GM23248 (cell line): ENCODE data around the gene CITED4. TPM values are rescaled to one million over a fixed set of nuclear protein-coding genes. Genes with fewer than 3 reads are reported as not detected.
A peak's percentile ranks its signal among the peaks of the same experiment; 100 is the strongest.

Experiments used
- DNase-seq: peaks from one replicate; pipeline ENCODE4 v3.0.0-alpha.2; 2015
- H2AFZ ChIP-seq: fragments of 200-600 bp; sonication (generic); 2 replicates; pipeline ENCODE4 v1.6.1; 2016; ENCODE audit warnings: antibody characterized with exemption
- H3F3A ChIP-seq: fragments of 200-600 bp; sonication (generic); 2 replicates; pipeline ENCODE4 v1.6.1; 2016; ENCODE audit warnings: mild to moderate bottlenecking, antibody characterized with exemption, mixed run types; ENCODE audit not compliant: insufficient read depth
- H3K27ac ChIP-seq: fragments of 200-600 bp; sonication (generic); 2 replicates; pipeline ENCODE4 v1.5.1; 2016; ENCODE audit warnings: mild to moderate bottlenecking
- H3K27me3 ChIP-seq: fragments of 200-600 bp; sonication (generic); replicated peaks from 2 replicates; pipeline ENCODE4 v1.6.1; 2016; ENCODE audit warnings: mild to moderate bottlenecking; ENCODE audit not compliant: insufficient read depth
- H3K36me3 ChIP-seq: fragments of 200-600 bp; sonication (generic); 2 replicates; pipeline ENCODE4 v1.6.1; 2016; ENCODE audit warnings: low read depth, mild to moderate bottlenecking
- H3K4me1 ChIP-seq: fragments of 200-600 bp; sonication (generic); 2 replicates; pipeline ENCODE4 v1.6.1; 2016; ENCODE audit warnings: mild to moderate bottlenecking; ENCODE audit not compliant: insufficient read depth
- H3K4me2 ChIP-seq: fragments of 200-600 bp; sonication (generic); one replicate; pipeline ENCODE4 v1.6.1; 2016; ENCODE audit warnings: mild to moderate bottlenecking; ENCODE audit not compliant: unreplicated experiment
- H3K4me3 ChIP-seq: fragments of 200-600 bp; sonication (generic); 2 replicates; pipeline ENCODE4 v1.5.1; 2016; ENCODE audit warnings: mild to moderate bottlenecking
- H3K79me2 ChIP-seq: fragments of 200-600 bp; sonication (generic); 2 replicates; pipeline ENCODE4 v1.6.1; 2016; ENCODE audit warnings: mild to moderate bottlenecking; ENCODE audit not compliant: insufficient read depth
- H3K9ac ChIP-seq: fragments of 200-600 bp; sonication (generic); 2 replicates; pipeline ENCODE4 v1.6.1; 2016; ENCODE audit warnings: mild to moderate bottlenecking
- H3K9me2 ChIP-seq: fragments of 200-600 bp; sonication (generic); 2 replicates; pipeline ENCODE4 v1.6.1; 2016; ENCODE audit warnings: mixed run types, mild to moderate bottlenecking, moderate library complexity; ENCODE audit not compliant: insufficient read depth
- H3K9me3 ChIP-seq: fragments of 200-600 bp; sonication (generic); one replicate; pipeline ENCODE4 v1.6.1; 2017; ENCODE audit warnings: low read depth
- H4K20me1 ChIP-seq: fragments of 200-600 bp; sonication (generic); 2 replicates; pipeline ENCODE4 v1.6.0; 2016; ENCODE audit not compliant: insufficient read depth
- EZH2 ChIP-seq: fragments of 200-600 bp; sonication (generic); IDR thresholded peaks from 2 replicates; pipeline ENCODE4 v1.6.1; 2018; ENCODE audit warnings: antibody characterized with exemption, mild to moderate bottlenecking; ENCODE audit not compliant: insufficient read depth, poor library complexity, severe bottlenecking
- EZH2phosphoT487 ChIP-seq: fragments of 200-600 bp; sonication (generic); IDR thresholded peaks from 2 replicates; pipeline ENCODE4 v1.6.1; 2018; ENCODE audit warnings: antibody characterized with exemption, moderate library complexity, mild to moderate bottlenecking, low read depth; ENCODE audit not compliant: insufficient read depth
- WGBS, 2 experiments: methylation state at CpG; one replicate each; pipeline ENCODE4 v1.1.6; 2015 to 2017; ENCODE audit warnings: low lambda C conversion rate in 2 of 2, low coverage in 1 of 2; ENCODE audit errors: missing lambda C conversion rate in 2 of 2; 5-methylcytosine and 5-hydroxymethylcytosine counted together
- in situ Hi-C: fragments of 300-500 bp; cut with MboI; formaldehyde crosslinking; loops from 2 replicates; pipeline ENCODE4 v1.15.0; 2020
- polyA plus RNA-seq: library from polyadenylated mRNA; unstranded; fragments of >200 nt; fragmentation: Nextera tagmentation; extraction: Ambion mirVana; gene quantifications from 2 replicates; pipeline ENCODE4 v1.2.1, GENCODE V29; 2016
- total RNA-seq: library from RNA; depleted of rRNA; stranded (reverse); fragments of >200 nt; shearing (Covaris generic); gene quantifications from 2 replicates; pipeline ENCODE4 v1.2.3, GENCODE V29; 2014

CITED4 gene
- total and polyA plus RNA-seq, 2 experiments from 2014 or later: not detected

- H3K9me3 ChIP-seq: no peaks in the 10 kb centered on the region
- no peak overlapping the region for H3K9ac ChIP-seq
- H3K36me3 ChIP-seq: no peaks in the 10 kb centered on the region
- WGBS, 2 experiments: 64 to 66% methylated on average over 5 of the region's 5 CpGs
- no peaks in the 10 kb centered on the region for H3K79me2 ChIP-seq
- no peak overlapping the region for H3K27ac ChIP-seq
- no peak for DNase-seq
- H2AFZ ChIP-seq: no peak overlapping the region
- no peaks in the 10 kb centered on the region for H3K9me2 ChIP-seq
- H3F3A ChIP-seq: no peaks in the 10 kb centered on the region
- no peaks in the 10 kb centered on the region for H4K20me1 ChIP-seq
- H3K27me3 ChIP-seq: peaks cover 8% of the 10 kb centered on the region; the same call in 1 of the 2 replicates
- in situ Hi-C loops: no loop called here
- no peak overlapping the region for H3K4me3 ChIP-seq
- no peaks in the 10 kb centered on the region for H3K4me1 ChIP-seq
- no peak overlapping the region for H3K4me2 ChIP-seq
- TF ChIP-seq EZH2: no peak
- no peak for TF ChIP-seq EZH2phosphoT487
Measured at GRCh38 chr1:40825996-40826395, 36.2 kb downstream of the CITED4 start.

DNA sequence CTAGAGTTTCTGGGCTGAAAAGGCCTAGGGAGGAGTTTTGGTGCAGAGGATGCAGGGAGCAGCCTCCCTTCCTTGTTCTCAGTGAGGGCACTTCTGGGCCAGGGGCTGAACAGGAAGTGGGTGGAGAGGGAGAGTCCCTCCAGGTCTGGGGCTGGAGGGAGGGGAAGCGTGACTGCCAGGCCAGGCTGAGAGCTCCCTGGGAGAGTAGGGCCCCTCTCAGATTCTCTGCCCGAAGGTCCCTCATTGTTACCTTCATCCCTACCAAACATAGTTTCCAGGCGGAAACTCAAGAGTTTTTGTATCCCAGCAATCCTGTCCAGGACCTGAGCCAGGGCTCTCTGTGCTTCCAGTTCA lies 36.8 kb downstream of the CITED4 start:
- H3K27me3 ChIP-seq: peaks cover 8% of the 10 kb centered on the region; the same call in 1 of the 2 replicates
- H4K20me1 ChIP-seq: no peaks in the 10 kb centered on the region
- in situ Hi-C loops: no loop called here
- H3K27ac ChIP-seq: no peak overlapping the region
- DNase-seq: no peak
- H2AFZ ChIP-seq: no peak overlapping the region
- no peak overlapping the region for H3K9ac ChIP-seq
- no peaks in the 10 kb centered on the region for H3K36me3 ChIP-seq
- H3K9me2 ChIP-seq: no peaks in the 10 kb centered on the region
- 84 to 100% methylated on average over 3 of the region's 3 CpGs for whole genome bisulfite sequencing, 2 experiments
- no peaks in the 10 kb centered on the region for H3K79me2 ChIP-seq
- H3K4me3 ChIP-seq: no peak overlapping the region
- H3K9me3 ChIP-seq: no peaks in the 10 kb centered on the region
- H3K4me2 ChIP-seq: no peak overlapping the region
- no peaks in the 10 kb centered on the region for H3K4me1 ChIP-seq
- TF ChIP-seq EZH2: no peak
- TF ChIP-seq EZH2phosphoT487: no peak
- H3F3A ChIP-seq: no peaks in the 10 kb centered on the region

DNA sequence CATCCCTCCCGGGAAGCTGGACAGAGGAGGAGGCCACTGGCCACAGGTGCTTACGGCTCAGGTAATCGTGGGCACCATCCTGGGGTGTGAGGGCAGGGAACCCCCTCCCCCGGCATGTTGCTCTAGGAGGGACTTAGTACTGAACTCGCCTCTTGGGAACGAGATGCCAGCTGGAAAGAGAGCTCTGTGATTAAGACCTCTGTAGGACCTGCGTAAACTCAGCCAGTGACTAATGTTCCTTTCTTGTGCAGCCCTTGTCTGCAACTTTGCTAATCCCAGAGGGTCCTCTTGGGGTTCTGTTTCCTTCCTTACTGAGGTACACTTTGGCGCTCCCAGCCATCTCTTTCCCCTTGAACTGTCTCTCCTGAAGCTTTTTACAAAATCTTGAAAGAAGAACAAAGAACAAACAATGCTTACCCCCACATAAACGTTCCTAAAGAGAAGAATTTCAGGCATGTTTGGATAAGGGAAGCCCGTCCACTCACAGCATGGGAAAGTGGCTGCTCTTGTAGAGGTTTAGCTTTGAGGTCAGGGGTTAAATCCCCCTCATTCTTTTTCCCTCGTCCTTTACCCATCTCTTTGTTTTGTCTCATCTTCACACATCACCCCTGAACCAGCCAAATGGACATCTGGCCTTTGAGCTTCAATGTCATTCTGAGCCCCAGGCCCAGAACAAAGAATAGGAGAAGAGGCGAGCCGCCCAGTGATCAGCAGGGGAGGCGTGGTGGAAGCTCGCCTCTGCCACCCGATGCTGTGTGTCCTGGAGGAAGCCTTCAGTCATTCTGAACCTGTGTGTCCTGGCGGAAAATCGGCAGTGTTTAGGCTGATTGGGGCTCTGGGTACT lies 37.4 kb downstream of the CITED4 start:
- WGBS, 2 experiments: 58 to 60% methylated on average over 18 of the region's 18 CpGs
- Histone ChIP-seq H2AFZ (no peak overlapping the region), H3K79me2 (no peaks in the 10 kb centered on the region), H3K4me2 (no peak overlapping the region), H3K4me3 (no peak overlapping the region), H3K27me3 (peaks cover 8% of the 10 kb centered on the region; the same call in 1 of the 2 replicates), H3K9me2 (no peaks in the 10 kb centered on the region), H3K9me3 (no peaks in the 10 kb centered on the region), H3K9ac (no peak overlapping the region), H3K4me1 (no peaks in the 10 kb centered on the region), H3K27ac (no peak overlapping the region), H3K36me3 (no peaks in the 10 kb centered on the region), H3F3A (no peaks in the 10 kb centered on the region), H4K20me1 (no peaks in the 10 kb centered on the region)
- peak; percentile 42 for DNase-seq
- no peak for TF ChIP-seq EZH2
- no peak for TF ChIP-seq EZH2phosphoT487
- in situ Hi-C loops: no loop called here

GRCh38 chr1:40823983-40824382 lies 38.2 kb downstream of the CITED4 start:
- no peak for DNase-seq
- 74 to 80% methylated on average over 13 to 17 of the region's 17 CpGs for WGBS, 2 experiments
- H3F3A ChIP-seq: no peaks in the 10 kb centered on the region
- H3K9ac ChIP-seq: no peak overlapping the region
- H4K20me1 ChIP-seq: no peaks in the 10 kb centered on the region
- H3K79me2 ChIP-seq: no peaks in the 10 kb centered on the region
- H3K27ac ChIP-seq: no peak overlapping the region
- in situ Hi-C loops: no loop called here
- no peak overlapping the region for H3K4me2 ChIP-seq
- H3K4me1 ChIP-seq: no peaks in the 10 kb centered on the region
- peaks cover 8% of the 10 kb centered on the region; the same call in 1 of the 2 replicates for H3K27me3 ChIP-seq
- TF ChIP-seq EZH2: no peak
- no peak for TF ChIP-seq EZH2phosphoT487
- no peak overlapping the region for H3K4me3 ChIP-seq
- H3K36me3 ChIP-seq: no peaks in the 10 kb centered on the region
- H3K9me2 ChIP-seq: no peaks in the 10 kb centered on the region
- no peak overlapping the region for H2AFZ ChIP-seq
- H3K9me3 ChIP-seq: no peaks in the 10 kb centered on the region
